ENCODE data around the gene AK5. TPM values are rescaled to one million over a fixed set of nuclear protein-coding genes. Genes with fewer than 3 reads are reported as not detected.

Gene AK5
- total and polyA plus RNA-seq, 2 of the 13 experiments (the other 11 are each of a cell fraction or from before 2014, with no cell fraction given): not detected

- TF ChIP-seq, protein P1, sequence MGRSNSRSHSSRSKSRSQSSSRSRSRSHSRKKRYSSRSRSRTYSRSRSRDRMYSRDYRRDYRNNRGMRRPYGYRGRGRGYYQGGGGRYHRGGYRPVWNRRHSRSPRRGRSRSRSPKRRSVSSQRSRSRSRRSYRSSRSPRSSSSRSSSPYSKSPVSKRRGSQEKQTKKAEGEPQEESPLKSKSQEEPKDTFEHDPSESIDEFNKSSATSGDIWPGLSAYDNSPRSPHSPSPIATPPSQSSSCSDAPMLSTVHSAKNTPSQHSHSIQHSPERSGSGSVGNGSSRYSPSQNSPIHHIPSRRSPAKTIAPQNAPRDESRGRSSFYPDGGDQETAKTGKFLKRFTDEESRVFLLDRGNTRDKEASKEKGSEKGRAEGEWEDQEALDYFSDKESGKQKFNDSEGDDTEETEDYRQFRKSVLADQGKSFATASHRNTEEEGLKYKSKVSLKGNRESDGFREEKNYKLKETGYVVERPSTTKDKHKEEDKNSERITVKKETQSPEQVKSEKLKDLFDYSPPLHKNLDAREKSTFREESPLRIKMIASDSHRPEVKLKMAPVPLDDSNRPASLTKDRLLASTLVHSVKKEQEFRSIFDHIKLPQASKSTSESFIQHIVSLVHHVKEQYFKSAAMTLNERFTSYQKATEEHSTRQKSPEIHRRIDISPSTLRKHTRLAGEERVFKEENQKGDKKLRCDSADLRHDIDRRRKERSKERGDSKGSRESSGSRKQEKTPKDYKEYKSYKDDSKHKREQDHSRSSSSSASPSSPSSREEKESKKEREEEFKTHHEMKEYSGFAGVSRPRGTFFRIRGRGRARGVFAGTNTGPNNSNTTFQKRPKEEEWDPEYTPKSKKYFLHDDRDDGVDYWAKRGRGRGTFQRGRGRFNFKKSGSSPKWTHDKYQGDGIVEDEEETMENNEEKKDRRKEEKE (IDR thresholded peaks at IDR 0.05): no peak
- TF ChIP-seq, protein P2, sequence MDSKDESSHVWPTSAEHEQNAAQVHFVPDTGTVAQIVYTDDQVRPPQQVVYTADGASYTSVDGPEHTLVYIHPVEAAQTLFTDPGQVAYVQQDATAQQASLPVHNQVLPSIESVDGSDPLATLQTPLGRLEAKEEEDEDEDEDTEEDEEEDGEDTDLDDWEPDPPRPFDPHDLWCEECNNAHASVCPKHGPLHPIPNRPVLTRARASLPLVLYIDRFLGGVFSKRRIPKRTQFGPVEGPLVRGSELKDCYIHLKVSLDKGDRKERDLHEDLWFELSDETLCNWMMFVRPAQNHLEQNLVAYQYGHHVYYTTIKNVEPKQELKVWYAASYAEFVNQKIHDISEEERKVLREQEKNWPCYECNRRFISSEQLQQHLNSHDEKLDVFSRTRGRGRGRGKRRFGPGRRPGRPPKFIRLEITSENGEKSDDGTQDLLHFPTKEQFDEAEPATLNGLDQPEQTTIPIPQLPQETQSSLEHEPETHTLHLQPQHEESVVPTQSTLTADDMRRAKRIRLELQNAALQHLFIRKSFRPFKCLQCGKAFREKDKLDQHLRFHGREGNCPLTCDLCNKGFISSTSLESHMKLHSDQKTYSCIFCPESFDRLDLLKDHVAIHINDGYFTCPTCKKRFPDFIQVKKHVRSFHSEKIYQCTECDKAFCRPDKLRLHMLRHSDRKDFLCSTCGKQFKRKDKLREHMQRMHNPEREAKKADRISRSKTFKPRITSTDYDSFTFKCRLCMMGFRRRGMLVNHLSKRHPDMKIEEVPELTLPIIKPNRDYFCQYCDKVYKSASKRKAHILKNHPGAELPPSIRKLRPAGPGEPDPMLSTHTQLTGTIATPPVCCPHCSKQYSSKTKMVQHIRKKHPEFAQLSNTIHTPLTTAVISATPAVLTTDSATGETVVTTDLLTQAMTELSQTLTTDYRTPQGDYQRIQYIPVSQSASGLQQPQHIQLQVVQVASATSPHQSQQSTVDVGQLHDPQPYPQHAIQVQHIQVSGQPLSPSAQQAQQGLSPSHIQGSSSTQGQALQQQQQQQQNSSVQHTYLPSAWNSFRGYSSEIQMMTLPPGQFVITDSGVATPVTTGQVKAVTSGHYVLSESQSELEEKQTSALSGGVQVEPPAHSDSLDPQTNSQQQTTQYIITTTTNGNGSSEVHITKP (CRISPR knock-in tag; IDR thresholded peaks at IDR 0.05; ENCODE audit: low read depth): no peak
- TF ChIP-seq CERS6 (CRISPR knock-in tag; IDR thresholded peaks at IDR 0.05): no peak
- TF ChIP-seq ZFP36L1 (CRISPR knock-in tag; IDR thresholded peaks at IDR 0.05): no peak
Measured at GRCh38 chr1:77290576-77290975, 8.8 kb downstream of the AK5 start (continued).

DNA sequence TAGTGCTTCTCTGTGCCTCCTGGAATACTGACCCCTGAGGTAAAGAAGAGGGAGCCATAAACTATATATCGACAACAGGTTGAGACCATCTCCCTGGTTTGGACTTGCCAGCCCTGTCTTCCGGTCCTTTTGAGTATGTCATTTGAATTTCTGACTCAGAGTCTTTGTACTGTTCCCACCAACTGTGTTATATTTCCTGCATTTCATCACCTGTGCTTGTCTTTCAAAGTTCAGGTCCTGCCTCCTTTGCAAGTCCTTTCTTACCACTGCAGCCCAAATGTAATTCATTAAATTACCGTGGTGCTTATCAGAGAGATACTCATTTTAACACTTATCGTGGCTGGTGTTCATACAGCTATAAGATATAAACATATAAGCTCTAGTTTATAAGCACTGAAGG, 10.7 kb downstream of the AK5 start:
- Histone ChIP-seq H4K20me1 (ENCODE audit: insufficient read depth, low read length) (no peaks in the 10 kb centered on the region), H3K27ac (ENCODE audit: extremely low read length, insufficient read depth, low read length) (no peak overlapping the region), H3K4me3 (replicated peaks in 1 of 3; ENCODE audit: insufficient read depth in 1 of 3, low read depth in 2 of 3, low read length in 3 of 3) (no peak overlapping the region), H2AFZ (ENCODE audit: low read length) (no peak overlapping the region), H3K4me2 (ENCODE audit: low read depth, low read length) (no peak overlapping the region), H3K4me1 (ENCODE audit: insufficient read depth, low read length) (no peaks in the 10 kb centered on the region), H3K27me3 (ENCODE audit: control insufficient read depth in 1 of 2, insufficient read depth in 2 of 2, low read length in 2 of 2) (0 out of 5 replicates have a peak, but pooled peaks cover 0 to 4% of the 10 kb centered on the region in 2 experiments), H3K79me2 (ENCODE audit: insufficient read depth, low read length) (no peaks in the 10 kb centered on the region), H3K36me3 (replicated peaks in 1 of 2; ENCODE audit: control insufficient read depth in 1 of 2, insufficient read depth in 2 of 2, low read length in 2 of 2) (no peaks in the 10 kb centered on the region), H3K9me3 (ENCODE audit: low read length) (no peaks in the 10 kb centered on the region), H3K9ac (ENCODE audit: insufficient read depth, low read depth, low read length) (no peak overlapping the region)
- WGBS (ENCODE audit: low lambda C conversion rate): 3% methylated on average over 4 of the region's 4 CpGs
- no peak for FAIRE-seq
- DNase-seq (ENCODE audit: low spot score): no peak
- ChIA-PET POLR2A (no interaction called here), CTCF (ENCODE audit: low intra/inter-chr PET ratio, low total read pairs) (no interaction called here)
- intact Hi-C loops (cut with micrococcal nuclease; ENCODE audit: unreplicated experiment) (no loop called here), in situ Hi-C loops (cut with HindIII; ENCODE audit: extremely low pct_ligation_motif_present, low pct_unique_long_range_greater_than_20kb) (no loop called here)
- BruUV-seq (replicated peaks): no TSS peak
- ATAC-seq: no peak
- TF ChIP-seq HMGA1 (CRISPR knock-in tag; conservative IDR thresholded peaks at IDR 0.05) (no peak), CREM (IDR thresholded peaks at IDR 0.05) (no peak), CREM (CRISPR knock-in tag; IDR thresholded peaks at IDR 0.05) (no peak), PLSCR1 (CRISPR knock-in tag; IDR thresholded peaks at IDR 0.05; ENCODE audit: borderline replicate concordance) (no peak), GPN1 (CRISPR knock-in tag; IDR thresholded peaks at IDR 0.05; ENCODE audit: borderline replicate concordance) (no peak), MLLT10 (CRISPR knock-in tag; IDR thresholded peaks at IDR 0.05) (no peak), ZNF746 (CRISPR knock-in tag; IDR thresholded peaks at IDR 0.05) (no peak), GLI4 (CRISPR knock-in tag; IDR thresholded peaks at IDR 0.05; ENCODE audit: borderline replicate concordance) (no peak)
- TF ChIP-seq, protein P3, sequence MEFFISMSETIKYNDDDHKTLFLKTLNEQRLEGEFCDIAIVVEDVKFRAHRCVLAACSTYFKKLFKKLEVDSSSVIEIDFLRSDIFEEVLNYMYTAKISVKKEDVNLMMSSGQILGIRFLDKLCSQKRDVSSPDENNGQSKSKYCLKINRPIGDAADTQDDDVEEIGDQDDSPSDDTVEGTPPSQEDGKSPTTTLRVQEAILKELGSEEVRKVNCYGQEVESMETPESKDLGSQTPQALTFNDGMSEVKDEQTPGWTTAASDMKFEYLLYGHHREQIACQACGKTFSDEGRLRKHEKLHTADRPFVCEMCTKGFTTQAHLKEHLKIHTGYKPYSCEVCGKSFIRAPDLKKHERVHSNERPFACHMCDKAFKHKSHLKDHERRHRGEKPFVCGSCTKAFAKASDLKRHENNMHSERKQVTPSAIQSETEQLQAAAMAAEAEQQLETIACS (CRISPR knock-in tag; IDR thresholded peaks at IDR 0.05): no peak
- TF ChIP-seq, protein P4, sequence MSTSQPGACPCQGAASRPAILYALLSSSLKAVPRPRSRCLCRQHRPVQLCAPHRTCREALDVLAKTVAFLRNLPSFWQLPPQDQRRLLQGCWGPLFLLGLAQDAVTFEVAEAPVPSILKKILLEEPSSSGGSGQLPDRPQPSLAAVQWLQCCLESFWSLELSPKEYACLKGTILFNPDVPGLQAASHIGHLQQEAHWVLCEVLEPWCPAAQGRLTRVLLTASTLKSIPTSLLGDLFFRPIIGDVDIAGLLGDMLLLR (CRISPR knock-in tag; IDR thresholded peaks at IDR 0.05): no peak
